HEK293 (cell line): ENCODE results near the gene PPP6R1.

Experiments used
- KLF7 ChIP-seq: fragments of 450-650 bp; formaldehyde crosslinking; IDR thresholded peaks from 2 replicates; pipeline ENCODE4 v1.5.1; 2016; ENCODE audit warnings: missing biosample characterization, missing genetic modification characterization, borderline replicate concordance
- KLF8 ChIP-seq: fragments of 450-650 bp; formaldehyde crosslinking; IDR thresholded peaks from 2 replicates; pipeline ENCODE4 v1.5.1; 2016; ENCODE audit warnings: missing biosample characterization, missing genetic modification characterization
- REPIN1 ChIP-seq: fragments of 450-650 bp; formaldehyde crosslinking; IDR thresholded peaks from 2 replicates; pipeline ENCODE4 v1.5.1; 2017; ENCODE audit warnings: missing biosample characterization, missing genetic modification characterization, low read depth
- YY1 ChIP-seq: fragments of 450-650 bp; formaldehyde crosslinking; IDR thresholded peaks from 2 replicates; pipeline ENCODE4 v1.5.1; 2018; ENCODE audit warnings: missing biosample characterization, missing genetic modification characterization
- ZBTB8A ChIP-seq: fragments of 450-650 bp; formaldehyde crosslinking; IDR thresholded peaks from 2 replicates; pipeline ENCODE4 v1.5.1; 2016; ENCODE audit warnings: missing biosample characterization, missing genetic modification characterization
- ZFP37 ChIP-seq: fragments of 450-650 bp; formaldehyde crosslinking; IDR thresholded peaks from 2 replicates; pipeline ENCODE4 v1.5.1; 2016; ENCODE audit warnings: missing biosample characterization, missing genetic modification characterization
- ZFP41 ChIP-seq: fragments of 450-650 bp; formaldehyde crosslinking; IDR thresholded peaks from 2 replicates; pipeline ENCODE4 v1.5.1; 2016; ENCODE audit warnings: missing biosample characterization, missing genetic modification characterization, borderline replicate concordance
- ZNF138 ChIP-seq: fragments of 450-650 bp; formaldehyde crosslinking; IDR thresholded peaks from 2 replicates; pipeline ENCODE4 v1.5.1; 2016; ENCODE audit warnings: missing biosample characterization, missing genetic modification characterization, borderline replicate concordance
- ZNF221 ChIP-seq: fragments of 450-650 bp; formaldehyde crosslinking; IDR thresholded peaks from 2 replicates; pipeline ENCODE4 v1.5.1; 2017; ENCODE audit warnings: missing biosample characterization, missing genetic modification characterization, borderline replicate concordance
- ZNF24 ChIP-seq: fragments of 450-650 bp; formaldehyde crosslinking; IDR thresholded peaks from 2 replicates; pipeline ENCODE4 v1.5.1; 2016; ENCODE audit warnings: missing biosample characterization, missing genetic modification characterization
- ZNF350 ChIP-seq: fragments of 450-650 bp; formaldehyde crosslinking; IDR thresholded peaks from 2 replicates; pipeline ENCODE4 v1.5.0; 2017; ENCODE audit warnings: missing biosample characterization, mild to moderate bottlenecking, missing genetic modification characterization
- ZNF510 ChIP-seq: fragments of 450-650 bp; formaldehyde crosslinking; IDR thresholded peaks from 2 replicates; pipeline ENCODE4 v1.5.1; 2018; ENCODE audit warnings: mild to moderate bottlenecking, missing genetic modification characterization, missing biosample characterization; ENCODE audit not compliant: insufficient replicate concordance
- ZNF521 ChIP-seq: fragments of 450-650 bp; formaldehyde crosslinking; IDR thresholded peaks from 2 replicates; pipeline ENCODE4 v1.5.1; 2017; ENCODE audit warnings: missing biosample characterization, mild to moderate bottlenecking, missing genetic modification characterization
- ZNF560 ChIP-seq: fragments of 450-650 bp; formaldehyde crosslinking; IDR thresholded peaks from 2 replicates; pipeline ENCODE4 v1.5.1; 2017; ENCODE audit warnings: missing biosample characterization, missing genetic modification characterization, borderline replicate concordance
- ZNF561 ChIP-seq: fragments of 450-650 bp; IDR thresholded peaks from 2 replicates; pipeline ENCODE4 v1.5.1; 2018; ENCODE audit warnings: missing biosample characterization, missing genetic modification characterization, borderline replicate concordance
- ZNF654 ChIP-seq: fragments of 450-650 bp; formaldehyde crosslinking; IDR thresholded peaks from 2 replicates; pipeline ENCODE4 v1.5.1; 2016; ENCODE audit warnings: low read depth, missing biosample characterization, missing genetic modification characterization
- ZNF660 ChIP-seq: fragments of 450-650 bp; IDR thresholded peaks from 2 replicates; pipeline ENCODE4 v1.5.1; 2018; ENCODE audit warnings: missing biosample characterization, mild to moderate bottlenecking, missing genetic modification characterization
- ZNF768 ChIP-seq: fragments of 450-650 bp; formaldehyde crosslinking; IDR thresholded peaks from 2 replicates; pipeline ENCODE4 v1.5.1; 2018; ENCODE audit warnings: missing biosample characterization, mild to moderate bottlenecking, missing genetic modification characterization
- ZNF777 ChIP-seq: fragments of 450-650 bp; formaldehyde crosslinking; IDR thresholded peaks from 2 replicates; pipeline ENCODE4 v1.5.1; 2017; ENCODE audit warnings: missing biosample characterization, missing genetic modification characterization, borderline replicate concordance
- ZNF785 ChIP-seq: fragments of 450-650 bp; formaldehyde crosslinking; IDR thresholded peaks from 2 replicates; pipeline ENCODE4 v1.5.1; 2016; ENCODE audit warnings: missing biosample characterization, missing genetic modification characterization
- ZNF792 ChIP-seq: fragments of 450-650 bp; formaldehyde crosslinking; IDR thresholded peaks from 2 replicates; pipeline ENCODE4 v1.5.1; 2016; ENCODE audit warnings: missing biosample characterization, missing genetic modification characterization
- ZSCAN30 ChIP-seq: fragments of 450-650 bp; IDR thresholded peaks from 2 replicates; pipeline ENCODE4 v1.5.1; 2018; ENCODE audit warnings: missing biosample characterization, mild to moderate bottlenecking, missing genetic modification characterization, moderate library complexity
- TF ChIP-seq, protein P1 (sequence below): fragments of 450-650 bp; formaldehyde crosslinking; conservative IDR thresholded peaks from 2 replicates; pipeline ENCODE4 v1.5.1; 2016; ENCODE audit warnings: low read depth, missing biosample characterization, missing genetic modification characterization
- TF ChIP-seq, protein P2 (sequence below): fragments of 450-650 bp; formaldehyde crosslinking; IDR thresholded peaks from 2 replicates; pipeline ENCODE4 v1.5.1; 2017; ENCODE audit warnings: missing biosample characterization, missing genetic modification characterization
- TF ChIP-seq, protein P3 (sequence below): fragments of 450-650 bp; formaldehyde crosslinking; IDR thresholded peaks from 2 replicates; pipeline ENCODE4 v1.5.1; 2016; ENCODE audit warnings: missing biosample characterization, missing genetic modification characterization
- TF ChIP-seq, protein P4 (sequence below): fragments of 450-650 bp; formaldehyde crosslinking; IDR thresholded peaks from 2 replicates; pipeline ENCODE4 v1.5.1; 2016; ENCODE audit warnings: missing biosample characterization, missing genetic modification characterization
- TF ChIP-seq, protein P5 (sequence below): fragments of 450-650 bp; formaldehyde crosslinking; IDR thresholded peaks from 2 replicates; pipeline ENCODE4 v1.5.0; 2017; ENCODE audit warnings: missing biosample characterization, missing genetic modification characterization, borderline replicate concordance

PPP6R1 gene

DNA sequence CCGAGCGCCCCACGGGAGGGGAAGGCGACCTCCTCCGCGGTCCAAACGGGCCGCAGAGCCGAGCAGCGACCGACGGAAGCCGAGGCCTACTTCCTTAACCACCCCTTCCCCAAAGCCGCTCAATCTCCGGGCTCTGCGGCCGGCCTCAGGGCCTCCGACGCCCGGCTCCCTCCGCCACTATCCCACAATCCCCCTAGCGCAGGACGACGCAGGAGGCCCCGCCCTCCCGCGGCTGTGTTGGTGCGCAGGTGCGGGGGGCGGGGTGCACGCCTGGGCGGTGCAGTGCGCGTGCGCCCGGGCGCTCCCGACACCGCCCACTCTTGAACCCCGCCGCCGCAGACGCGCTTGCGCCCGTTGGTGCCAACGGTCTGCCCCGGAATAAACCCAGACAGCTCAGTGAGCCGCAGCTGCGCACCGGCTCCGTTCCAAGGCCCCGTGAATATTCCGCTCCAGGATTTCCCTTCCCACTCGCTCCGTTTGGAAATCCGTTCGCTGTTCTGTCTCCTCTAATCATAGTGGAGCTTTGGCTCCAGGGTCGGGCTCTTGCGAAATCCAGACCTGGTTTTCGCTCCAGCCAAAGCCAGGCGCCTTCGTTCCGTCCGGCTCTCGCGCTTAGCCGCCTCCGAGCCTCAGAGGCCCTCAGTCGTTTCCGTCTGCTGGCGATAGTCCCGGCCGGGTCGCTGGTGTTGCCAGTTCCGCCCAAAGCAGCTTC, at the start of gene PPP6R1 (continued):
- TF ChIP-seq, protein P1, sequence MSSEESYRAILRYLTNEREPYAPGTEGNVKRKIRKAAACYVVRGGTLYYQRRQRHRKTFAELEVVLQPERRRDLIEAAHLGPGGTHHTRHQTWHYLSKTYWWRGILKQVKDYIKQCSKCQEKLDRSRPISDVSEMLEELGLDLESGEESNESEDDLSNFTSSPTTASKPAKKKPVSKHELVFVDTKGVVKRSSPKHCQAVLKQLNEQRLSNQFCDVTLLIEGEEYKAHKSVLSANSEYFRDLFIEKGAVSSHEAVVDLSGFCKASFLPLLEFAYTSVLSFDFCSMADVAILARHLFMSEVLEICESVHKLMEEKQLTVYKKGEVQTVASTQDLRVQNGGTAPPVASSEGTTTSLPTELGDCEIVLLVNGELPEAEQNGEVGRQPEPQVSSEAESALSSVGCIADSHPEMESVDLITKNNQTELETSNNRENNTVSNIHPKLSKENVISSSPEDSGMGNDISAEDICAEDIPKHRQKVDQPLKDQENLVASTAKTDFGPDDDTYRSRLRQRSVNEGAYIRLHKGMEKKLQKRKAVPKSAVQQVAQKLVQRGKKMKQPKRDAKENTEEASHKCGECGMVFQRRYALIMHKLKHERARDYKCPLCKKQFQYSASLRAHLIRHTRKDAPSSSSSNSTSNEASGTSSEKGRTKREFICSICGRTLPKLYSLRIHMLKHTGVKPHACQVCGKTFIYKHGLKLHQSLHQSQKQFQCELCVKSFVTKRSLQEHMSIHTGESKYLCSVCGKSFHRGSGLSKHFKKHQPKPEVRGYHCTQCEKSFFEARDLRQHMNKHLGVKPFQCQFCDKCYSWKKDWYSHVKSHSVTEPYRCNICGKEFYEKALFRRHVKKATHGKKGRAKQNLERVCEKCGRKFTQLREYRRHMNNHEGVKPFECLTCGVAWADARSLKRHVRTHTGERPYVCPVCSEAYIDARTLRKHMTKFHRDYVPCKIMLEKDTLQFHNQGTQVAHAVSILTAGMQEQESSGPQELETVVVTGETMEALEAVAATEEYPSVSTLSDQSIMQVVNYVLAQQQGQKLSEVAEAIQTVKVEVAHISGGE (tag by site-specific recombination) = peak; percentile 85
- TF ChIP-seq ZFP37 (tag by site-specific recombination) (peak; percentile 93), ZNF521 (tag by site-specific recombination) (no peak), ZNF221 (tag by site-specific recombination) (peak; percentile 78; the same call in 1 of the 2 replicates), REPIN1 (tag by site-specific recombination) (0 out of 2 replicates have a peak, but pooled peaks have one; percentile 13), ZBTB8A (tag by site-specific recombination) (peak; percentile 78), ZNF777 (peak; percentile 64; the same call in 1 of the 2 replicates), ZNF24 (tag by site-specific recombination) (peak; percentile 94), ZNF792 (tag by site-specific recombination) (peak; percentile 77; the same call in 1 of the 2 replicates), KLF7 (peak; percentile 84; the same call in 1 of the 2 replicates), ZNF660 (peak; percentile 100), ZNF350 (tag by site-specific recombination) (no peak), ZNF654 (no peak), ZSCAN30 (peak; percentile 97), ZNF560 (no peak), ZNF138 (tag by site-specific recombination) (no peak), ZNF768 (no peak), ZNF510 (tag by site-specific recombination) (no peak), ZNF561 (tag by site-specific recombination) (peak; percentile 97), KLF8 (peak; percentile 98), YY1 (tag by site-specific recombination) (no peak), ZNF785 (tag by site-specific recombination) (peak; percentile 95), ZFP41 (tag by site-specific recombination) (no peak)
- TF ChIP-seq, protein P2, sequence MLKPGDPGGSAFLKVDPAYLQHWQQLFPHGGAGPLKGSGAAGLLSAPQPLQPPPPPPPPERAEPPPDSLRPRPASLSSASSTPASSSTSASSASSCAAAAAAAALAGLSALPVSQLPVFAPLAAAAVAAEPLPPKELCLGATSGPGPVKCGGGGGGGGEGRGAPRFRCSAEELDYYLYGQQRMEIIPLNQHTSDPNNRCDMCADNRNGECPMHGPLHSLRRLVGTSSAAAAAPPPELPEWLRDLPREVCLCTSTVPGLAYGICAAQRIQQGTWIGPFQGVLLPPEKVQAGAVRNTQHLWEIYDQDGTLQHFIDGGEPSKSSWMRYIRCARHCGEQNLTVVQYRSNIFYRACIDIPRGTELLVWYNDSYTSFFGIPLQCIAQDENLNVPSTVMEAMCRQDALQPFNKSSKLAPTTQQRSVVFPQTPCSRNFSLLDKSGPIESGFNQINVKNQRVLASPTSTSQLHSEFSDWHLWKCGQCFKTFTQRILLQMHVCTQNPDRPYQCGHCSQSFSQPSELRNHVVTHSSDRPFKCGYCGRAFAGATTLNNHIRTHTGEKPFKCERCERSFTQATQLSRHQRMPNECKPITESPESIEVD = no peak
- TF ChIP-seq, protein P3, sequence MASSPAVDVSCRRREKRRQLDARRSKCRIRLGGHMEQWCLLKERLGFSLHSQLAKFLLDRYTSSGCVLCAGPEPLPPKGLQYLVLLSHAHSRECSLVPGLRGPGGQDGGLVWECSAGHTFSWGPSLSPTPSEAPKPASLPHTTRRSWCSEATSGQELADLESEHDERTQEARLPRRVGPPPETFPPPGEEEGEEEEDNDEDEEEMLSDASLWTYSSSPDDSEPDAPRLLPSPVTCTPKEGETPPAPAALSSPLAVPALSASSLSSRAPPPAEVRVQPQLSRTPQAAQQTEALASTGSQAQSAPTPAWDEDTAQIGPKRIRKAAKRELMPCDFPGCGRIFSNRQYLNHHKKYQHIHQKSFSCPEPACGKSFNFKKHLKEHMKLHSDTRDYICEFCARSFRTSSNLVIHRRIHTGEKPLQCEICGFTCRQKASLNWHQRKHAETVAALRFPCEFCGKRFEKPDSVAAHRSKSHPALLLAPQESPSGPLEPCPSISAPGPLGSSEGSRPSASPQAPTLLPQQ (tag by site-specific recombination) = peak; percentile 94
- TF ChIP-seq, protein P4, sequence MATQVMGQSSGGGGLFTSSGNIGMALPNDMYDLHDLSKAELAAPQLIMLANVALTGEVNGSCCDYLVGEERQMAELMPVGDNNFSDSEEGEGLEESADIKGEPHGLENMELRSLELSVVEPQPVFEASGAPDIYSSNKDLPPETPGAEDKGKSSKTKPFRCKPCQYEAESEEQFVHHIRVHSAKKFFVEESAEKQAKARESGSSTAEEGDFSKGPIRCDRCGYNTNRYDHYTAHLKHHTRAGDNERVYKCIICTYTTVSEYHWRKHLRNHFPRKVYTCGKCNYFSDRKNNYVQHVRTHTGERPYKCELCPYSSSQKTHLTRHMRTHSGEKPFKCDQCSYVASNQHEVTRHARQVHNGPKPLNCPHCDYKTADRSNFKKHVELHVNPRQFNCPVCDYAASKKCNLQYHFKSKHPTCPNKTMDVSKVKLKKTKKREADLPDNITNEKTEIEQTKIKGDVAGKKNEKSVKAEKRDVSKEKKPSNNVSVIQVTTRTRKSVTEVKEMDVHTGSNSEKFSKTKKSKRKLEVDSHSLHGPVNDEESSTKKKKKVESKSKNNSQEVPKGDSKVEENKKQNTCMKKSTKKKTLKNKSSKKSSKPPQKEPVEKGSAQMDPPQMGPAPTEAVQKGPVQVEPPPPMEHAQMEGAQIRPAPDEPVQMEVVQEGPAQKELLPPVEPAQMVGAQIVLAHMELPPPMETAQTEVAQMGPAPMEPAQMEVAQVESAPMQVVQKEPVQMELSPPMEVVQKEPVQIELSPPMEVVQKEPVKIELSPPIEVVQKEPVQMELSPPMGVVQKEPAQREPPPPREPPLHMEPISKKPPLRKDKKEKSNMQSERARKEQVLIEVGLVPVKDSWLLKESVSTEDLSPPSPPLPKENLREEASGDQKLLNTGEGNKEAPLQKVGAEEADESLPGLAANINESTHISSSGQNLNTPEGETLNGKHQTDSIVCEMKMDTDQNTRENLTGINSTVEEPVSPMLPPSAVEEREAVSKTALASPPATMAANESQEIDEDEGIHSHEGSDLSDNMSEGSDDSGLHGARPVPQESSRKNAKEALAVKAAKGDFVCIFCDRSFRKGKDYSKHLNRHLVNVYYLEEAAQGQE = 0 out of 2 replicates have a peak, but pooled peaks have one; percentile 21
- TF ChIP-seq, protein P5, sequence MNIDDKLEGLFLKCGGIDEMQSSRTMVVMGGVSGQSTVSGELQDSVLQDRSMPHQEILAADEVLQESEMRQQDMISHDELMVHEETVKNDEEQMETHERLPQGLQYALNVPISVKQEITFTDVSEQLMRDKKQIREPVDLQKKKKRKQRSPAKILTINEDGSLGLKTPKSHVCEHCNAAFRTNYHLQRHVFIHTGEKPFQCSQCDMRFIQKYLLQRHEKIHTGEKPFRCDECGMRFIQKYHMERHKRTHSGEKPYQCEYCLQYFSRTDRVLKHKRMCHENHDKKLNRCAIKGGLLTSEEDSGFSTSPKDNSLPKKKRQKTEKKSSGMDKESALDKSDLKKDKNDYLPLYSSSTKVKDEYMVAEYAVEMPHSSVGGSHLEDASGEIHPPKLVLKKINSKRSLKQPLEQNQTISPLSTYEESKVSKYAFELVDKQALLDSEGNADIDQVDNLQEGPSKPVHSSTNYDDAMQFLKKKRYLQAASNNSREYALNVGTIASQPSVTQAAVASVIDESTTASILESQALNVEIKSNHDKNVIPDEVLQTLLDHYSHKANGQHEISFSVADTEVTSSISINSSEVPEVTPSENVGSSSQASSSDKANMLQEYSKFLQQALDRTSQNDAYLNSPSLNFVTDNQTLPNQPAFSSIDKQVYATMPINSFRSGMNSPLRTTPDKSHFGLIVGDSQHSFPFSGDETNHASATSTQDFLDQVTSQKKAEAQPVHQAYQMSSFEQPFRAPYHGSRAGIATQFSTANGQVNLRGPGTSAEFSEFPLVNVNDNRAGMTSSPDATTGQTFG (tag by site-specific recombination) = peak; percentile 94
